B cell (primary cell): Measurements from ENCODE around the gene AREG.

Source experiments
- CTCF ChIP-seq: fragments of 200-600 bp; IDR thresholded peaks from one replicate; pipeline ENCODE4 v1.8.0; 2022; ENCODE audit warnings: antibody characterized with exemption, mild to moderate bottlenecking
- EZH2 ChIP-seq: IDR thresholded peaks from 2 replicates; pipeline ENCODE4 v1.6.1; 2012; ENCODE audit warnings: borderline replicate concordance, low read depth, mild to moderate bottlenecking, moderate library complexity, low read length; ENCODE audit not compliant: insufficient read depth, poor library complexity, severe bottlenecking

GRCh38 chr4:74433541-74434172, 11.3 kb upstream of the AREG start:
- TF ChIP-seq CTCF = no peak
- no peak for TF ChIP-seq EZH2
